Stimulated activated CD8-positive, alpha-beta memory T cell treated with anti-CD3 and anti-CD28 coated beads, Interleukin-2, amount 100 ng/mL, for 48 hours (primary cell): ENCODE results near the gene CRYGN.

Experiments used
- DNase-seq, 2 donors: peaks; one replicate each; pipeline ENCODE4 v3.0.0-alpha.2; 2020; ENCODE audit warnings: low read depth in 2 of 2

The CRYGN gene

GRCh38 chr7:151426904-151427704 lies 12.8 kb downstream of the CRYGN start:
- no peak for DNase-seq

- no peak for DNase-seq
These were observed 13.5 kb downstream of the CRYGN start for GRCh38 chr7:151426441-151426903.

- no peak for DNase-seq
These were observed 14.1 kb downstream of the CRYGN start for GRCh38 chr7:151425670-151426440.

GRCh38 chr7:151424799-151425198 lies 15.1 kb downstream of the CRYGN start:
- no peak for DNase-seq

- DNase-seq, result no peak
These were observed 16.0 kb downstream of the CRYGN start for GRCh38 chr7:151423936-151424335.

GRCh38 chr7:151423226-151423625 lies 16.7 kb downstream of the CRYGN start:
- DNase-seq, result no peak

- DNase-seq, result no peak
These were observed 17.7 kb downstream of the CRYGN start for GRCh38 chr7:151422212-151422611.

GRCh38 chr7:151420144-151420543 lies 19.8 kb downstream of the CRYGN start:
- no peak for DNase-seq

GRCh38 chr7:151416941-151417315 lies 23.0 kb downstream of the CRYGN start:
- no peak for DNase-seq

GRCh38 chr7:151416112-151416940 lies 23.6 kb downstream of the CRYGN start:
- no peak for DNase-seq

GRCh38 chr7:151415375-151416105 lies 24.4 kb downstream of the CRYGN start:
- no peak for DNase-seq

- DNase-seq, result no peak
These were observed 26.7 kb downstream of the CRYGN start for GRCh38 chr7:151413241-151413640.

GRCh38 chr7:151412318-151412717 lies 27.6 kb downstream of the CRYGN start:
- DNase-seq, result no peak

GRCh38 chr7:151411551-151411950 lies 28.4 kb downstream of the CRYGN start:
- DNase-seq, result no peak

GRCh38 chr7:151410405-151411390 lies 29.2 kb downstream of the CRYGN start:
- no peak for DNase-seq

- DNase-seq, result no peak
These were observed 30.1 kb downstream of the CRYGN start, which contains the start of gene WDR86 for GRCh38 chr7:151409667-151410404. Gene WDR86, minus strand, starts transcription at chr7:151410038. Its CDS starts 449 bp downstream, at chr7:151409589.

- DNase-seq, result no peak
These were observed 30.9 kb downstream of the CRYGN start for GRCh38 chr7:151408839-151409666.

GRCh38 chr7:151408498-151408838 lies 31.5 kb downstream of the CRYGN start:
- DNase-seq, result no peak
